ENCODE results near the gene ROBO1. TPM values are rescaled to one million over a fixed set of nuclear protein-coding genes. Genes with fewer than 3 reads are reported as not detected.

Gene ROBO1
- total RNA-seq, 1 experiment from 2014 or later, result 7.0 TPM

DNA sequence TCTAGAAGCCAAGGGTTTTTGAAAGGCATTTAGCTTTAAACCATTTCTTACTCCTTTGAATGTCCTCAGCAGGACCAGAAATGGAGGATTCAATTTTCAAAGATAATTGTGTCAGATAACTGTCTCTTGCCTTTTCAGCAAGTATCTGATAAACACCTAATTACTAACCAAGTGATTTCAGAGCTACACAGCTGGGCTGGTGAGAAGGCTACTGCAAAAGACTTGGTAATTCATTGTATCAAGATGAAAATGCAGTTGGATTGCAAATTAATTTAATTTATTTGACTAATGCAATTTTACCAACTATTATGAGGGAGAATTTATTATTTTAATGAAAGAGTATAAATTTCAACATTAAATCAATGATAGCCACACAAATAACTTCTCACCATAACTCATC lies 165.4 kb downstream of the ROBO1 start:
- H3K36me3 ChIP-seq, result no peaks in the 10 kb centered on the region
- H3K27me3 ChIP-seq, result no peaks in the 10 kb centered on the region
- H3K4me3 ChIP-seq, result no peak overlapping the region
- no peaks in the 10 kb centered on the region for H3K9me3 ChIP-seq
- no peak for DNase-seq

DNA sequence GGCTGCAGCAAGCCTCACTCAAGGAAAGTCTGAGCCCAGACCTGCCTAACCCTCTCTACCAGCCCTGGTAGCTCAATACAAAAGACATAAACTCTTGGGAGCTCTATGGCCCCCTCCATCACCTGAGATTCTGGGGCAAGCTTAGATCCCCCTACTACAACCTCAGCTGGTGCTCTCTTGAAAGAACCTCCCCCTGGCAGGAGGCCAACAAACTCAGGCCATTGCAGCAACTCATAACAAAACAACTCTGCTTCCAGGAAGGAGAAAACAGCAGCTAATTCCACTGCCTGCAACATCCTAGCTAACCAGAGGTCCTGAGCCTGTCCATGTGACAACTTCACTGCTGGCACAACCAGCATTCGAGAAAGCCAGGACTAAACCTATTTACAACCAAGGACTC lies 169.2 kb downstream of the ROBO1 start:
- H3K27me3 ChIP-seq, result no peaks in the 10 kb centered on the region
- H3K4me3 ChIP-seq, result no peak overlapping the region
- no peak for DNase-seq
- no peaks in the 10 kb centered on the region for H3K36me3 ChIP-seq
- no peaks in the 10 kb centered on the region for H3K9me3 ChIP-seq

DNA sequence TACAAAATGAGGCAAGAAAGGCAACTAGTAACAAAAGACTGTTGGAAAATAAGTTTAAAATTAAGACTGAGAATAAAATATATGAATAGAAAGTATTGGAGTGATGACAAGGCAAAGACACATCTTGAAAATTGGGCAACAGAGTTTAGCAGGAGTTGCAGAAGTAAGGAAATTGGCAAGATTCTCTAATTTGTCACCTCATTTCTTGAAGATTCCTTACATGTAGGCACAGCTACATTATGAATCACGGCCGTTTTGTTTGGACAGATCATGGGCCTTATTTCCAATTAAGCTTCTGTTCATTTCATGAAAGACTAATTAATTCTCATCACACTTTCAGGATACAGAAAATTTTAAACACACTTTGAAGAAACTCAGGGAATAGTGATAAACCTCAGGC lies 170.1 kb downstream of the ROBO1 start:
- Histone ChIP-seq H3K4me3 (no peak overlapping the region), H3K27me3 (no peaks in the 10 kb centered on the region), H3K9me3 (no peaks in the 10 kb centered on the region), H3K36me3 (no peaks in the 10 kb centered on the region)
- no peak for DNase-seq

DNA sequence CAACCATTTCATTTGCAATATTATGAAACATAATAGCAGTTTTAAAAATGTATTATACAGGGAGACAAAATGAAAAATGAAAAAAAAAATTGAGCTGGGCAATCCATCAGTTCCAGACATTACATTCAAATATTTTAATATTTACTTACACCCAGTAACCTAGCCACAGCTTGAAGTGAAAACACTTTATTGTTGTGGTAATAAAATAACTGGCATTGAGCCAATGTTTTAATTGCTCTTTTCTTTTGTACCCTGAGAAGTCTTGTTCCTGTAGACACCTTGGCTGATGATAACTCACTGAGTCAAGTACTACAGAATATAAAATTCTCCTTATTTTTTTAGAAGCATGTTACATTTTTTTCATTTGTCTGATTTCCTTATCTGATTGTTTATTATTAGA lies 180.6 kb downstream of the ROBO1 start:
- no peaks in the 10 kb centered on the region for H3K9me3 ChIP-seq
- DNase-seq, result no peak
- no peaks in the 10 kb centered on the region for H3K36me3 ChIP-seq
- H3K27me3 ChIP-seq, result no peaks in the 10 kb centered on the region
- H3K4me3 ChIP-seq, result no peak overlapping the region

DNA sequence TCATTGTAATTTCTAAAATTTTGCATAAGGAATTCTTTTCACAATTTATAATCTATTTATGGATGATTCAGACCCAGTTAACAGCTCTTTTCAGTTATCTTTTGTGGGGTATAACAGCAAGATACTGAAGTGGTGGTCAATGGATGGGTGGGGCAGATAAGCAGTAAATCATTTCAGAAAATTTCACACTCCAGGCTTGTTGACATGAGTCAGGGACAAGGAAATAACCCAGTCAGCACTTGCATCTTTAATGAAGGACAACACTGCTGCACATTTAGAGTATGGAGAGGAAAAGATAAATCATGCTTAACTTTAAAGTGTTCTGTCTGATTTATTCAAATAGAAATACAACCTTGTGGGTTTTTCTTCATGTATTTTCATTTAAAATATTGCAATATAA lies 181.6 kb downstream of the ROBO1 start:
- DNase-seq, result no peak
- Histone ChIP-seq H3K9me3 (no peaks in the 10 kb centered on the region), H3K27me3 (no peaks in the 10 kb centered on the region), H3K36me3 (no peaks in the 10 kb centered on the region), H3K4me3 (no peak overlapping the region)

DNA sequence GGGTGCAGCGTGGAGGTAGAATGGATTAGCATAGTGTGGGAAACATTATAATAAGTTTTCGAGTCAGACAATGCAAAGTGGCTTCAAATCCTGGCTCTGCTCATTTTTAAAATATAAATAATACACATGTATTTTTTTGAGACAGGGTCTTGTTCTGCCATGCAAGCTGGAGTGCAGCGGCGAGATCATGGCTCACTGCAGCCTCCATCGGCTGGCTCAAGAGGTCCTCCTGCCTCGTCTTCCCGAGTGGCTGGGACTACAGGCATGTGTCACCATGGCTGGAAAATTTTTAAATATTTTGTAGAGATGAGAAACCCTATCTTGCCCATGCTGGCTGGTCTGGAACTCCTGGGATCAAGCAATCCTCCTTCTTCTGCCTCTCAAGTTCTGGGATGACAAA lies 194.9 kb downstream of the ROBO1 start:
- Histone ChIP-seq H3K36me3 (no peaks in the 10 kb centered on the region), H3K4me3 (no peak overlapping the region), H3K9me3 (no peaks in the 10 kb centered on the region), H3K27me3 (no peaks in the 10 kb centered on the region)
- DNase-seq, result no peak

DNA sequence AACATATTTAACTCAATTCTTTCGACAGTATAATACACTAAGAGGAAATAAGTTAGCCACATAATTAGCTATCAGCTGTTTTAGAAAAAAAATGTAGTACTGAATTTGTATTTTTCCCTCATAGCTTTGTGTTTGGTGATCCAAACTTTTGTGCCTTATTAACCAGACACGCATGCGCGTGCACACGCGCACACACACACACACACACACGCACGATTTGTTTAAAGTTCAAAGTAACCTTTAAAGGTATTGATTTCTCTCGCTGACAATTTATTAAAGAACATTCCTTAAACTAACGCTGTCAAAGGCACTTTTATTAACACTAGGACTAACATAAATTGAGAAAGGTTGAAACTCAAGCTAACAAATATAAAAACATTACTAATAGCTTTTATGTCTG lies 198.9 kb downstream of the ROBO1 start:
- H3K4me3 ChIP-seq, result no peak overlapping the region
- DNase-seq, result no peak
- H3K9me3 ChIP-seq, result no peaks in the 10 kb centered on the region
- no peaks in the 10 kb centered on the region for H3K27me3 ChIP-seq
- no peaks in the 10 kb centered on the region for H3K36me3 ChIP-seq

DNA sequence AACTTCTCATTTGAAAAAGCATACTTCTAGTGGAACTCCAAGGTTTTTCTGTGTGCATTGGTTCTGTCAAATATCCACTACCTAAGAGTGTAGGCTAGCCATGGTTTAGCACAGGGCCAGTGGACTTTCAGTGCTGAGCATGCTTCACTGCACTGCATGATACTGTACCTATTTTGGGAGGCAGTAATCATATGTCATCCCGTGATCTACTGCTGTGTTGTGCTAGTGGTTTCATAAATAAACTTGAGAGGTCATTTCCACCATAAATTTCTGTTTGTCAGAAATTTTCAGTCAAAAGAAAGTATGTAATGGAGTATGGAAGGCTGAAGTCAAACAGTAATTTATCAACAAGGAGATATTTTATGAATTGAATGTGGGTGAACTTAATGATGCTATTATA lies 203.6 kb downstream of the ROBO1 start:
- H3K27me3 ChIP-seq, result no peaks in the 10 kb centered on the region
- DNase-seq, result no peak
- H3K4me3 ChIP-seq, result no peak overlapping the region
- H3K9me3 ChIP-seq, result no peaks in the 10 kb centered on the region
- no peaks in the 10 kb centered on the region for H3K36me3 ChIP-seq

DNA sequence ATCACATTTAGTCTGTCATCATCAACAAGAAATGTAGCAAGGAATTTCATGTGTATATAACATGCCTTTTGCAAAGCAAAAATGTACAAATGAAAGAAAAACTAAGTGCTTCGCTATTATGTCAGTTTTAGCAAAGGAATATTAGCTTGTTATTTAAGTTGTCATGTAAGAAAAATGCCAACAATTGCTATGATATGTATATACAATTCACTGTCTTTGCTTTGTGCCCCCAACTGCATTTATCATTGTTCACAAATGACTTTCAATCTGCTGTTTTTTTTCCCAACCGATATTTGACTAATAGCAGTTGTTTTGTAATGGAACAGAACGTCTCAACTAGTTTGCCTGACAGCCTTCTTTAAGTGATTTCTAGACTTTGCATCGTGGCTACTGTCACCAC lies 207.1 kb downstream of the ROBO1 start:
- no peaks in the 10 kb centered on the region for H3K27me3 ChIP-seq
- no peak overlapping the region for H3K4me3 ChIP-seq
- no peaks in the 10 kb centered on the region for H3K36me3 ChIP-seq
- no peak for DNase-seq
- no peaks in the 10 kb centered on the region for H3K9me3 ChIP-seq

DNA sequence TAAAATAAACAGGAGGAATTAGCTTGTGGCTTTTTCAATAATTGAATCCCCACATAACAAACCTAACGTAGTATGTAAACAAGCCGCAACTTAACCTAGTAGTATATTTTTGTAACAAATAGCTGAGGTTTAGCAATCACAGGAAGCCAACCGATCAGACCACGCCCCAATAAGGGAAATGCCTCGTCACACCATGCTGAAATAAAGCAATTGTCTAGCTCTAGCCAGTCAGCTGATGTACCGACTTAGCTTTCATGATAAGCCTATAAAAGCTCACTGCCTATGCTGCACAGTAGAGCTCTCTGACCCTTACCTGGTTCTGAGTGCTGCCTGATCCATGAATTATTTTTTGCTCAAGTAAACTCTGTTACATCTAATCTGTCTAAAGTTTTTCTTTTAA lies 208.9 kb downstream of the ROBO1 start:
- DNase-seq, result no peak
- H3K9me3 ChIP-seq, result no peaks in the 10 kb centered on the region
- H3K36me3 ChIP-seq, result no peaks in the 10 kb centered on the region
- H3K4me3 ChIP-seq, result no peak overlapping the region
- no peaks in the 10 kb centered on the region for H3K27me3 ChIP-seq

DNA sequence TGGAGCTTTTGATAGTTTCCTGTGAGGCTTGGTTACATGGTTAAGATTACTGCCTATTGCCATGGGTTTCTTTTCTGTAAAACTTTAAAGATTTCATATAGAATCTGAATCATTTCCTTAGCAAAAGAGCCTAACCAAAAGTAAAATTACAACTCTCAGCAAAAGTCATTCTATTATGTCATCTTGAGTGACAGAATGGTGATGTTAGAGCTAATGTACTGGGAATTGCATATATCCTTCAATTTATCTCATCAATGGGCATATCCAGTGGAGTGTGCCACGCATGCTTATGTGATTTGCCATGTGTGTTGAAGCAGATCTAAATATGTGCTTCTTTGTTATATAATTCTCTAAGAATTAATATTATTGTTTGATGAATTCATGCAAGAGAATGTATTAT lies 212.1 kb downstream of the ROBO1 start:
- Histone ChIP-seq H3K4me3 (no peak overlapping the region), H3K36me3 (no peaks in the 10 kb centered on the region), H3K9me3 (no peaks in the 10 kb centered on the region), H3K27me3 (no peaks in the 10 kb centered on the region)
- DNase-seq, result no peak

DNA sequence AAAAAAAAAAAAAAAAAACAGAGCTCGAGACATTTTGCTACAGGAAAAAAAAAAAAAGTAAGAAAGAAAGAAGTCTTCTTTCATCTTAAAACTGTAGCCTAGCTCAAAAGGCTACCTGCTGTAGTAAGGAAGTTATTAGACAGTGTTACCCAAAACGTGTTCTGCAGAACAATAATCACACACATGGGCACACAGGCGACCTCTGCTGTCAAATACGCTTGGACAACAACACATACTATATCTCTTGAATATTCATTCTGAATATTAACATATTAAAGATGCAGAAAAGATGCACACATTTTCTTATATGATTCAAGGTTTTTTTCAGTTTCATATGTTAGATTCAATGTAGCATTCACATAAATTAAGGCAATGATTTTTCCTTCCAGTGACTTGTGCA lies 215.8 kb downstream of the ROBO1 start:
- Histone ChIP-seq H3K9me3 (no peaks in the 10 kb centered on the region), H3K4me3 (no peak overlapping the region), H3K27me3 (no peaks in the 10 kb centered on the region), H3K36me3 (no peaks in the 10 kb centered on the region)
- no peak for DNase-seq

DNA sequence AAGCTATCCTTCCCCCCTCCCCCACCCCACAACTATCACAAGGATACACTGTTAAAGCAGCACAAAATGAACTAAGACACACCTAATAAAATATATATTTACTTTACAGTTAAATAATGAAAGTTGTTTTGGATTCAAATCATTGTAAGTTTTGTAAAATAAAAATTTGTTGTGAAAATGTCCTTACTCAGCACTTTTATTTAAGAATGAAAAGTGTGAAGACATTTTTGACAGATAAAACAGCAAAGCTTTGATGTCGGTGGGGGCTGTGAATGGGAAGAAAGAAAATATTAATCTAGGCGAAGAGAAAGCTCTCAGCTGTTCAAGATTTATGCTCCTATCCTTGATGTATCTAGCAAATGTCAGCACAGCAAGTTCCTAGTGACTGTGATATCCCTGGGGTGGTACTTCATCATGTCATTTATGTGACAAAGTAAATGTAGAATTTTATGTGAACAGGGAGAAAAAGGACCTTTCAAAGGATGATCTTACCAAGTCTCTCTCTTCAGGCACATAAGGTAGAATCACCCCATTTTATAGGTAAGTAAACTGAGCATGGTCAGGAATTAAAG lies 216.4 kb downstream of the ROBO1 start:
- no peak overlapping the region for H3K4me3 ChIP-seq
- H3K36me3 ChIP-seq, result no peaks in the 10 kb centered on the region
- H3K9me3 ChIP-seq, result no peaks in the 10 kb centered on the region
- no peak for DNase-seq
- no peaks in the 10 kb centered on the region for H3K27me3 ChIP-seq

DNA sequence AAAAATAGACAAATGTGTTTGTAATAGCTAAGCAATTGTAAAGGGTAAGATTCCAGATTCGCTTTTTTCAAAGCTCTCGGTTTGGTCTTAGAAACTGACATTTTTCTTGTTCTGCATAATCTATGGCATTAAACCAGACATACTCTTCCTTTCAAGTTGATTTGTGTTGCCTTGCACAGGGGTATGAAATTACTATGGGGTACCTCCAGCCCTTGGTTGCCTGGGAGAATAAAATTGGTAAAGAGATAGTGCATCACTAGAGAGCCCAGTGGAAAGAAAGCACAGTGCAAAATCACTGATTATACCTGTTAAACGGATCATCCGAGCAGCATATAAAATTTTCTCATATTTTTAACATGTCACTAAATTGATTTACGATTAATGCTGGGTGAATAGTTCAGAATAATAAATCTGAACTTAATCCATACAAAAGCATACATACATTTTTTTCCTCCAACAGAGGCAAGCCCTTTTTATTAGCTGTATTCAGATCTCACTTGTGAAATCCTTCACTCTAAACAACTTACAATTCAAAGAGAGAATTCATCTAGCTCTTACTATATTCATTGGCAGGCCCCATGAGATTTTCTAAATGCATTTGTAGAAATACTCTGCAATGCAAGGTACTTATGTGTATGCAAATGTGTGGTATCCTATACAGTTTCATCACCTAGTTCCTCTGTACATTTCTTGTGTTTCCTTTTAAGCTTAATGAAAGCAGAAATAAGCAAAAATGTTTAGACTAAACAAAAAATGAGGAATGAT lies 224.4 kb downstream of the ROBO1 start:
- DNase-seq, result no peak
- H3K4me3 ChIP-seq, result no peak overlapping the region
- H3K27me3 ChIP-seq, result no peaks in the 10 kb centered on the region
- H3K9me3 ChIP-seq, result no peaks in the 10 kb centered on the region
- H3K36me3 ChIP-seq, result no peaks in the 10 kb centered on the region

DNA sequence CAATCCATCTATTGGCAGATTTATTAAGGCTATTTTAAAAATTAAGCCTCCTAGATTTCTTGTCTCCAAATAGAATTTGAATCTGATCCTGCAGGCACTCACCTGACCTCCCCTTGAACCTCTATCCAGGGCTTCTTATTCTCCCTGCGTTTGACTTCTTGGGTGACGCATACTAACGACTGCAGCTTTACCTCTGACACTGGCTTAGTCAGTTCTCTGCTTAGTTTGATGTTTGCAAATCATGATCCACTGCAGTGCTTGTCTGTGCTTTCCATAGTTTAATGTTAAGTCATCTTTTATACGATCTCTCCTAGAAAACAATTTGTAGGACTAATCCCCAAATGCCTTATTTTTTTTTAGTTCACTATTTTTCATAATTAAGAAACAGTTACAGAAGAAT lies 233.1 kb downstream of the ROBO1 start:
- H3K4me3 ChIP-seq, result no peak overlapping the region
- H3K36me3 ChIP-seq, result no peaks in the 10 kb centered on the region
- no peaks in the 10 kb centered on the region; the same call in 1 of the 2 replicates for H3K27me3 ChIP-seq
- no peak for DNase-seq
- H3K9me3 ChIP-seq, result no peaks in the 10 kb centered on the region

DNA sequence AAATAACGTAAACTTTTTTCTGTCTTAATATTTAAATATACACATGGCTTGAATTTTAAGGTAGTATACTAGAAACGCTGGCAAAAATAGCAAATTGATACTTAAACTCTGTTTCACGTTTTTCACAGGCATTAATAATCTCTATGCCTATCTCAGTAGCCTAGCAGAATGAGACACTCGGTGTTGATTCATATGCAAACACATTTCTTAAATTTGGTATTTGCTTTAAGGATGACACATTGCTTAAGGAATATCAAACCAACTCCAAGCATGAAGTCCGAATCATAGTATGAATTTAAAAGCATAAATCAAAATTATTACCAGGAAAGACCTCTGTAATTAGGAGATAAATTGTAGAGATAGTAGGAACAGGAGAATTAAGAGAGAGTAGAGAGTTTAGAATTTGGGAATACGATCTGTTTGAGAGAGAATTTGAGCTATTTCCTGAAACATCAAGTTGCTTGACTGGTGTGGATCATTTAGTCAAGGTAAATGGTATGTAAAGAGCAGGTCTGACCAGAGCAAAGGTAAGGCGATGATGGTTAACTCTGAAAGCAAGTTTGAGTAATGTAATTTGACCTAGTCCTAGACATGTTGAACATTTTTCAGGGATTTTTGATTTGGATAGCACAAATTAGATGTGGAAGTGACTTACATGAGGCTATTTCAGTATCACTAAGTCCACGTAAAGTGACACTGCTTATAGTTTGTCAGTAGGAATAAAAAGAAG lies 236.1 kb downstream of the ROBO1 start:
- Histone ChIP-seq H3K4me3 (no peak overlapping the region), H3K9me3 (no peaks in the 10 kb centered on the region), H3K27me3 (no peaks in the 10 kb centered on the region; the same call in 1 of the 2 replicates), H3K36me3 (no peaks in the 10 kb centered on the region)
- no peak for DNase-seq

DNA sequence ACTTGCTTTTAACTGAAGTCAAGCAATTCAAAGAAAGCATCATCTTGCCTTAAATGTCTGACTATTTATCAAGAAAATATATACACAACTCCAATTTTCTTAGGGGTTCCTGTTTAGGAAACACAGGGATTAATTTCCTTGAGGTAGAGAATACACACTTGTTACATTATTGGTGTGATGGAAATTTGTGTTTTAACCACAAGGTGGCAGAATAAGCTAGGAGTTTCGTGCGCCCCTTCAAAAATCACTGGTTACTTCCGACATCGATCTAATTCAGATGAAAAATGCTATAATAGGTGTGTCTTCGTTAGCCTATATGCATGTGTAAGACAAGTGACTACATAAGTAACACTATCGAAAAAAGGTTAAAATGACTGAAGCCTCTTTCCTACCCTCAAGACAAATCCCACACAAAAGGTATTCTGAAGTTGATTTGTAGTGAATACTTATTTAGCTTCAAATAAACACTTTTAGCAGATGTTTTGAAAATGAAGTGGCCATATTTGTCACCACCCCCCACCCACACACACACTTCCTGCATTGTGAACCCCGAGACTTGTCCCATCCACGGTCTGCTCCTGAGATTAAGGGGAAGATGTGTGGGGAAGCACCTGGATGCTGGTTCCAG lies 246.5 kb downstream of the ROBO1 start:
- H3K27me3 ChIP-seq, result no peaks in the 10 kb centered on the region
- DNase-seq, result no peak
- H3K4me3 ChIP-seq, result no peak overlapping the region
- H3K9me3 ChIP-seq, result no peaks in the 10 kb centered on the region
- H3K36me3 ChIP-seq, result no peaks in the 10 kb centered on the region

Data from MG63 (cell line).